ENCODE results near the gene SLC38A4.
"Not testable (repeated sequence)": the region's sequence is repeated elsewhere in the genome, so short reads cannot be mapped to it uniquely, and the experiment has no call there.

SLC38A4 gene

GRCh38 chr12:46774322-46774633 is 51.5 kb downstream of the SLC38A4 start:
- no peak for DNase-seq

- DNase-seq: no peak
Observed at GRCh38 chr12:46773586-46774321, 52.0 kb downstream of the SLC38A4 start.

GRCh38 chr12:46771268-46771827 is 54.4 kb downstream of the SLC38A4 start:
- no peak for DNase-seq

GRCh38 chr12:46770501-46771183 is 55.2 kb downstream of the SLC38A4 start:
- no peak for DNase-seq

GRCh38 chr12:46764005-46764404 is 61.8 kb downstream of the SLC38A4 start:
- DNase-seq: no peak

GRCh38 chr12:46763230-46763629 is 62.6 kb downstream of the SLC38A4 start:
- DNase-seq: no peak

GRCh38 chr12:46754550-46754949 is 71.2 kb downstream of the SLC38A4 start:
- DNase-seq: no peak

- DNase-seq: no peak
Observed at GRCh38 chr12:46752396-46752795, 73.4 kb downstream of the SLC38A4 start.

- DNase-seq: no peak
Observed at GRCh38 chr12:46751173-46751572, 74.6 kb downstream of the SLC38A4 start.

GRCh38 chr12:46749322-46749721 is 76.5 kb downstream of the SLC38A4 start:
- DNase-seq: no peak

GRCh38 chr12:46744283-46744682 is 81.5 kb downstream of the SLC38A4 start:
- no peak for DNase-seq

GRCh38 chr12:46743456-46743855 is 82.3 kb downstream of the SLC38A4 start:
- no peak for DNase-seq

GRCh38 chr12:46742271-46742670 is 83.5 kb downstream of the SLC38A4 start:
- not testable (repeated sequence) for DNase-seq

GRCh38 chr12:46725332-46725731 is 100.5 kb downstream of the SLC38A4 start:
- DNase-seq: no peak

GRCh38 chr12:46723629-46724419 is 102.0 kb downstream of the SLC38A4 start:
- no peak for DNase-seq

- DNase-seq: no peak
Observed at GRCh38 chr12:46722394-46723185, 103.2 kb downstream of the SLC38A4 start.

- no peak for DNase-seq
Observed at GRCh38 chr12:46718495-46718894, 107.3 kb downstream of the SLC38A4 start.

GRCh38 chr12:46717868-46718267 is 107.9 kb downstream of the SLC38A4 start:
- DNase-seq: no peak

GRCh38 chr12:46717159-46717558 is 108.6 kb downstream of the SLC38A4 start:
- DNase-seq: no peak

All from stimulated activated CD4-positive, alpha-beta T cell treated with anti-CD3 and anti-CD28 coated beads, Interleukin-4, amount 100 ng/mL, for 24 hours (primary cell).